HL-60 (cell line): ENCODE data around the gene EOGT.
A peak's percentile ranks its signal among the peaks of the same experiment; 100 is the strongest.

Experiments
- CTCF ChIP-seq: IDR thresholded peaks from one replicate; pipeline ENCODE4 v1.5.1; 2011; ENCODE audit warnings: low read length, control low read depth, inconsistent platforms; ENCODE audit not compliant: insufficient read depth
- GABPA ChIP-seq: IDR thresholded peaks from 2 replicates; pipeline ENCODE4 v1.6.1; 2012; ENCODE audit warnings: low read depth
- POLR2AphosphoS5 ChIP-seq: IDR thresholded peaks from 2 replicates; pipeline ENCODE4 v1.6.1; 2012; ENCODE audit warnings: low read depth
- REST ChIP-seq: IDR thresholded peaks from 2 replicates; pipeline ENCODE4 v1.6.1; 2012; ENCODE audit warnings: low read depth; ENCODE audit not compliant: insufficient replicate concordance
- SPI1 ChIP-seq: IDR thresholded peaks from 2 replicates; pipeline ENCODE4 v1.6.1; 2012; ENCODE audit warnings: low read depth, mild to moderate bottlenecking, borderline replicate concordance

GRCh38 chr3:69013253-69014021 lies at the start of gene EOGT:
- TF ChIP-seq CTCF (peak; percentile 63), SPI1 (no peak), GABPA (peak; percentile 24; the same call in 1 of the 2 replicates), POLR2AphosphoS5 (peak; percentile 56; the same call in 1 of the 2 replicates), REST (peak; percentile 29)
